ENCODE results near the gene TPRA1. TPM values are rescaled to one million over a fixed set of nuclear protein-coding genes. Genes with fewer than 3 reads are reported as not detected.
A peak's percentile ranks its signal among the peaks of the same experiment; 100 is the strongest.
"Not testable (repeated sequence)": the region's sequence is repeated elsewhere in the genome, so short reads cannot be mapped to it uniquely, and the experiment has no call there.

Gene TPRA1
- total and polyA plus RNA-seq, 3 donors from 2014 or later, result 32.6 to 59.3 (median 55.7) TPM

DNA sequence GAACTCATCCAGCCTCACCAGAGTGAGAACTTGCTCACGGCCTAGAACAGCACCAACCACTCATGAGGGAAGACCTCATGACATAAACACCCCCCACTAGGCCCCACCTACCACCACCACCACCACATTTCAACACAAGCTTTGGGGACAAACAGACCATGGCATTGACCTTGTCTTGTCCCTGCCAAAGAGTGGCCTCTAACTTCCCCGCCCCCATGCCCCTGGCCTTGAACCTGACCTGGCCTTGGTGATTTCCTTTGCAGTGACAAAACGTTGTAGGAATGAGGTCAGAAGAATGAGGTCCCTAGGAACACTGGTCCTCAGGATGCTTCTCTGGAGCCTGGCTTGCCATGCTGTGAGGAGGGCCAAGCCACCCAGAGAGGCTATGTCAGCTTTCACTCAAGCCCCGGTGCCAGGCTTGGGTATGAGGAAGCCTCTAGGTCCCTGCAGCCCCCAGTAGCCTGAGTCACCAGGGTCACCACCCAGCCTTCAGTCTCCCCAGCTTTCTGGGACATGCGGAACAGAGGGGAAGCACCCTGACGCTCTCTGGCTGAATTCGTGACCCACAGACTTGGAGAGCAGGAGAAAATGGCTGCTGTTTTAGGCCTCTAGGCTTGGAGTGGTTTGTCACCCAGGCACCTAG, 57.9 kb downstream of the TPRA1 start:
- DNase-seq, result peak; percentile 10
- Histone ChIP-seq H3K27ac (no peak overlapping the region), H3K4me3 (no peak overlapping the region), H3K27me3 (no peaks in the 10 kb centered on the region), H3K36me3 (ENCODE audit: low read depth, missing control alignments) (no peaks in the 10 kb centered on the region), H3K4me1 (peaks cover 3% of the 10 kb centered on the region), H3K9me3 (no peaks in the 10 kb centered on the region)
- intact Hi-C loops (cut with DNase I; ENCODE audit: low total_unique reads), result no loop called here
- TF ChIP-seq, protein P1, sequence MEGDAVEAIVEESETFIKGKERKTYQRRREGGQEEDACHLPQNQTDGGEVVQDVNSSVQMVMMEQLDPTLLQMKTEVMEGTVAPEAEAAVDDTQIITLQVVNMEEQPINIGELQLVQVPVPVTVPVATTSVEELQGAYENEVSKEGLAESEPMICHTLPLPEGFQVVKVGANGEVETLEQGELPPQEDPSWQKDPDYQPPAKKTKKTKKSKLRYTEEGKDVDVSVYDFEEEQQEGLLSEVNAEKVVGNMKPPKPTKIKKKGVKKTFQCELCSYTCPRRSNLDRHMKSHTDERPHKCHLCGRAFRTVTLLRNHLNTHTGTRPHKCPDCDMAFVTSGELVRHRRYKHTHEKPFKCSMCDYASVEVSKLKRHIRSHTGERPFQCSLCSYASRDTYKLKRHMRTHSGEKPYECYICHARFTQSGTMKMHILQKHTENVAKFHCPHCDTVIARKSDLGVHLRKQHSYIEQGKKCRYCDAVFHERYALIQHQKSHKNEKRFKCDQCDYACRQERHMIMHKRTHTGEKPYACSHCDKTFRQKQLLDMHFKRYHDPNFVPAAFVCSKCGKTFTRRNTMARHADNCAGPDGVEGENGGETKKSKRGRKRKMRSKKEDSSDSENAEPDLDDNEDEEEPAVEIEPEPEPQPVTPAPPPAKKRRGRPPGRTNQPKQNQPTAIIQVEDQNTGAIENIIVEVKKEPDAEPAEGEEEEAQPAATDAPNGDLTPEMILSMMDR (IDR thresholded peaks at IDR 0.05), result no peak
- no peak for TF ChIP-seq POLR2A (IDR thresholded peaks at IDR 0.05)
- WGBS, 2 donors, result 84 to 87% methylated on average over 7 of the region's 7 CpGs

DNA sequence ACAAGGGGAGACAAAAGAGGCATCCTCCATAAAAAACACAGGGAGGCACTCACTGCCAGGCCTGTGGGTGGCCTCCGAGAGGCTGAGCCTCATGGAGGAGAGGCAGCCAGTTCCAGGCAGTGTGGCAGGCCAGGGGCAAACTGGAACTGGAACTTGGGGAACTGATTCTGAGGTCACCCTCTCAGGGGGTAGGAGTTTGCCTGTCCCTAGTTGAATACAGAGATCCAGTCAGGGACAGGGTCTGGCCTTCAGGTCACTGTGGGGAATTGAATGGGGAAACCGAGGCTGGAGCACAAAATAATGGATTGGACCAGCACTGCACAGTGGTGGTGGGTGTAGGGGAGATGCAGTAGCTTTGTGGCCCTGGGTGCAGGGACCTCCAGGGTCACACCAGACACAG, 58.7 kb downstream of the TPRA1 start:
- intact Hi-C loops (cut with DNase I; ENCODE audit: low total_unique reads), result no loop called here

DNA sequence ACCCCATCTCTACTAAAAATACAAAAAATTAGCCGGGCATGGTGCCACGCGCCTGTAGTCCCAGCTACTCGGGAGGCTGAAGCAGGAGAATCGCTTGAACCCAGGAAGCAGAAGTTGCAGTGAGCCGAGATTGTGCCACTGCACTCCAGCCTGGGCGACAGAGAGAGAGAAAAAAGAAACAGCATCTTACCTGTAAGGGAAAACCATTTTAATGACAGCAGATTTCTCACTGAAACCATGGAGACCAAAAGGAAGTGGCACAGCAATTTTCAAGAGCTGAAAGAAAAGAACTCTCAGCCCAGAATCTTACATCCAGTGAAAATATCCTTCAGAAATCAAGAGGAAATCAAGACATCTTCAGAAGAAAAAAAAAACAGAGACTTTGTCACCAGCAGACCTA, 59.7 kb downstream of the TPRA1 start:
- DNase-seq; H3K4me1 ChIP-seq; H3K27me3 ChIP-seq; H3K9me3 ChIP-seq; H3K36me3 ChIP-seq (ENCODE audit: low read depth, missing control alignments); intact Hi-C loops (cut with DNase I; ENCODE audit: low total_unique reads); H3K4me3 ChIP-seq; H3K27ac ChIP-seq: not testable (repeated sequence)
- WGBS, 2 donors, result 92 to 94% methylated on average over 7 of the region's 7 CpGs

More for the DNA sequence above, 58.7 kb downstream of the TPRA1 start:
- Histone ChIP-seq H3K27ac (no peak overlapping the region), H3K27me3 (no peaks in the 10 kb centered on the region), H3K4me3 (no peak overlapping the region), H3K9me3 (no peaks in the 10 kb centered on the region), H3K36me3 (ENCODE audit: low read depth, missing control alignments) (no peaks in the 10 kb centered on the region), H3K4me1 (peaks cover 3% of the 10 kb centered on the region)
- 82 to 95% methylated on average over 2 of the region's 2 CpGs for WGBS, 2 donors
- peak; percentile 0 for DNase-seq
- TF ChIP-seq, protein P1 (IDR thresholded peaks at IDR 0.05), result no peak
- TF ChIP-seq POLR2A (IDR thresholded peaks at IDR 0.05), result no peak

DNA sequence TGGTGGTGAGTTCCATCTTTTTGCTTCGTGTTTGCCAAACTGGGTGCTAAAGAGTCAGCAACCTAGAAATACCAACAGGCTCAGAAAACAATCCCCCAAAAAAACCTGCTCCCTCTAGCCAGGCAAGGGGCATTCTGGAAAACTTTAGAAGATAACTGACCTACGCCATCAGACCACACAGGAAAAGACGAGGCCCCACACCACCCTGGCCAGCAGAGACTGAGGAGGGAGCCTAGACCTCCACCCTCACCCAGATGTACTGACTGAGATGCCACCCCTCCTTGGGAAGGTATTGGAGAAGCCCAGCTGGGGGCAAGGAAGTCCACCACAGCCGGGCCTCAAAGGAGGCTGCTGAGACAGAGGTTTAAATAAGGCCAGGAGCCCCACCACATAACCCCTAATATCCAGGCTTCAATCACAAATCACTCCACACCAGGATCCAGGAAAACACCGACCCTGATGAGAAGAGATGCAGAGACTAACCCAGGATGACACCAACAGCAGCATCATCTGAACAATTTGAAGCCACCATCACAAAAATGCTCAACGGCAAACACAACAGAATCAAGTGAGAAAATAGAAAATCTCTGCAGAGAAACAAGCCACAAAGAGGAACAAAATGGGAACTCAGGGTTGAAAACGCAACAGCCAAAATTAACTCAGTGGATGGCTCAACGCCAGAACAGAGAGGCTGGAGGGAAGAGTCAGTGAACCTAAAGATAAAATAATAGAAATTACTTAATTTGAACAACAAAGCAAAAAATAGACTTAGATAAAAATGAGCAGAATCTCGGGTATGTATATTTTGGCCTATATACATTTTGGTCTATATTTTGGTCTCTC, 61.0 kb downstream of the TPRA1 start:
- Histone ChIP-seq H3K27me3 (no peaks in the 10 kb centered on the region), H3K27ac (no peak overlapping the region), H3K36me3 (ENCODE audit: low read depth, missing control alignments) (no peaks in the 10 kb centered on the region), H3K4me1 (no peaks in the 10 kb centered on the region), H3K4me3 (no peak overlapping the region), H3K9me3 (no peaks in the 10 kb centered on the region)
- 77 to 78% methylated on average over 9 of the region's 9 CpGs for WGBS, 2 donors
- intact Hi-C loops (cut with DNase I; ENCODE audit: low total_unique reads), result no loop called here
- DNase-seq, result peak; percentile 12
- TF ChIP-seq, protein P1 (IDR thresholded peaks at IDR 0.05), result no peak

DNA sequence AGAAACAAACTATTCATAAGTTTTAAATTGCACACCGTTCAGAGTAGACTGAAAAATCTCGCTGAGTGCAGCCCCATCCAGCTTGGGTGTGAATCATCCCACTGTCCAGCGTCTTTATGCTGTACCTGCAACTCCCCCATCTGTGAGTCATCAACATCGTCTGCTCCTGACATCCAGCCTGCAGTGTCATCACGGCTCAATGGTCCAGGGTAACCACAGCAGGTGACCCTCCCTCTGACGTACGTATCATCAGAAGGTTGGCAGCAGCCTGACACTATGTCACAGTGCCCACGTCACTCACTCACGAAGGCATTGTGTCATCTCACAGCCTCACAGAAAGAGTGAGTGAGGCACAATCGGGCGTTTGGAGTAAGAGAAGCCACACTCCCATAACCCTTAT, 65.2 kb downstream of the TPRA1 start:
- no peaks in the 10 kb centered on the region for H3K36me3 ChIP-seq (ENCODE audit: low read depth, missing control alignments)
- no peak for TF ChIP-seq POLR2A (IDR thresholded peaks at IDR 0.05)
- TF ChIP-seq, protein P1 (IDR thresholded peaks at IDR 0.05), result no peak
- DNase-seq, result peak; percentile 71
- intact Hi-C loops (cut with DNase I; ENCODE audit: low total_unique reads), result no loop called here
- H3K4me3 ChIP-seq, result no peak overlapping the region
- no peaks in the 10 kb centered on the region for H3K9me3 ChIP-seq
- 59 to 62% methylated on average over 11 of the region's 11 CpGs for WGBS, 2 donors
- no peaks in the 10 kb centered on the region for H3K4me1 ChIP-seq
- H3K27ac ChIP-seq, result no peak overlapping the region
- H3K27me3 ChIP-seq, result no peaks in the 10 kb centered on the region

All from testis (tissue), 3 donors.